Right ventricle myocardium inferior (tissue), 1 donor: ENCODE results near the gene ACSM6. TPM values are rescaled to one million over a fixed set of nuclear protein-coding genes. Genes with fewer than 3 reads are reported as not detected.
A peak's percentile ranks its signal among the peaks of the same experiment; 100 is the strongest.
"Not testable (repeated sequence)": the region's sequence is repeated elsewhere in the genome, so short reads cannot be mapped to it uniquely, and the experiment has no call there.

Experiments
- ATAC-seq: fragments of 200-7000 bp; cut with Tn5 transposase; one replicate; pipeline ENCODE4 v1.9.1; 2020; ENCODE audit warnings: mild to moderate bottlenecking, moderate library complexity
- DNase-seq: peaks from one replicate; pipeline ENCODE4 v3.0.0; 2021; ENCODE audit errors: missing footprints
- intact Hi-C: fragments of 100-400 bp; cut with DNase I; formaldehyde crosslinking; loops from one replicate; pipeline ENCODE4 v1.11.0; 2022
- long read RNA-seq: library from polyadenylated mRNA; unstranded; transcript quantifications from one replicate; pipeline ENCODE4 v2.0.0, GENCODE V29; 2021
- total RNA-seq: library from RNA; stranded (reverse); fragmentation: NEBNext Ultra II Directional; extraction: Animal tissue kit (Norgen Biotek cat#: 25700); gene quantifications from one replicate; pipeline ENCODE4 v1.2.1, GENCODE V29; 2021
- donor health status: DM: no; HTN: yes; CAD: no; lungs with severe emphysema.

ACSM6 gene
- total RNA-seq = not detected
- long read RNA-seq = 0 reads

- no peak for DNase-seq
- intact Hi-C loops = no loop called here
- ATAC-seq = no peak
Measured at GRCh38 chr10:95193944-95194343, at the start of gene ACSM6. ACSM6 (plus strand) TSS chr10:95194238; CDS start chr10:95194486, 248 bp downstream.

GRCh38 chr10:95168694-95169093, 25.3 kb upstream of the ACSM6 start:
- no peak for DNase-seq
- intact Hi-C loops = no loop called here
- no peak for ATAC-seq

GRCh38 chr10:95169522-95169921, 24.5 kb upstream of the ACSM6 start:
- no peak for ATAC-seq
- DNase-seq = no peak
- intact Hi-C loops = no loop called here

GRCh38 chr10:95170790-95171189, 23.2 kb upstream of the ACSM6 start:
- intact Hi-C loops = no loop called here
- ATAC-seq = no peak
- peak; percentile 27 for DNase-seq

GRCh38 chr10:95171336-95171735, 22.7 kb upstream of the ACSM6 start:
- ATAC-seq (no peak), DNase-seq (no peak)
- intact Hi-C loops = no loop called here

- intact Hi-C loops = no loop called here
Measured at GRCh38 chr10:95172851-95173250, 21.2 kb upstream of the ACSM6 start.

GRCh38 chr10:95176101-95176500, 17.9 kb upstream of the ACSM6 start:
- no peak for ATAC-seq
- DNase-seq = no peak
- intact Hi-C loops = no loop called here

More at GRCh38 chr10:95172851-95173250, 21.2 kb upstream of the ACSM6 start:
- ATAC-seq (no peak), DNase-seq (no peak)

- ATAC-seq (no peak), DNase-seq (no peak)
- intact Hi-C loops = no loop called here
Measured at GRCh38 chr10:95177429-95177828, 16.6 kb upstream of the ACSM6 start.

GRCh38 chr10:95178266-95178665, 15.8 kb upstream of the ACSM6 start:
- intact Hi-C loops = no loop called here

GRCh38 chr10:95178797-95179196, 15.2 kb upstream of the ACSM6 start:
- intact Hi-C loops = no loop called here
- no peak for ATAC-seq
- no peak for DNase-seq

More at GRCh38 chr10:95178266-95178665, 15.8 kb upstream of the ACSM6 start:
- ATAC-seq (no peak), DNase-seq (no peak)

- DNase-seq = no peak
- intact Hi-C loops = loop anchor here (5.0 kb wide), 1 partner anchor 181 kb away; no protein-coding TSS in a partner anchor
- no peak for ATAC-seq
Measured at GRCh38 chr10:95181726-95182125, 12.3 kb upstream of the ACSM6 start.

- peak; percentile 93 for DNase-seq
- intact Hi-C loops = loop anchor here (1.0 to 5.0 kb wide), 2 partner anchors 63 to 179 kb away; no protein-coding TSS in a partner anchor
- peak; percentile 98 for ATAC-seq
Measured at GRCh38 chr10:95183271-95184230, 10.5 kb upstream of the ACSM6 start.

- DNase-seq = no peak
- intact Hi-C loops = no loop called here
- ATAC-seq = no peak
Measured at GRCh38 chr10:95187617-95188016, 6.4 kb upstream of the ACSM6 start.

- intact Hi-C loops = no loop called here
- DNase-seq (no peak), ATAC-seq (no peak)
Measured at GRCh38 chr10:95188593-95188992, 5.4 kb upstream of the ACSM6 start.

- intact Hi-C loops = no loop called here
- ATAC-seq (no peak), DNase-seq (no peak)
Measured at GRCh38 chr10:95196046-95196445, 2.0 kb downstream of the ACSM6 start.

GRCh38 chr10:95201736-95202135, 7.7 kb downstream of the ACSM6 start:
- DNase-seq (no peak), ATAC-seq (no peak)
- intact Hi-C loops = no loop called here

GRCh38 chr10:95202865-95203264, 8.8 kb downstream of the ACSM6 start:
- DNase-seq, intact Hi-C loops, ATAC-seq: not testable (repeated sequence)

- intact Hi-C loops = loop anchor here (5.0 kb wide), 1 partner anchor 153 kb away; no protein-coding TSS in a partner anchor
- DNase-seq (no peak), ATAC-seq (no peak)
Measured at GRCh38 chr10:95208702-95209391, 14.8 kb downstream of the ACSM6 start.

GRCh38 chr10:95209509-95210127, 15.6 kb downstream of the ACSM6 start:
- intact Hi-C loops = loop anchor here (5.0 kb wide), 1 partner anchor 153 kb away; no protein-coding TSS in a partner anchor
- DNase-seq = no peak
- ATAC-seq = no peak
